Brain microvascular endothelial cell (primary cell): Measurements from ENCODE around the gene ISG20.

ENCODE experiments used
- DNase-seq: peaks from one replicate; pipeline ENCODE4 v3.0.0-alpha.2; 2020
- H3K27ac ChIP-seq: fragments of 250-450 bp; sonication (Bioruptor Pico); 2 replicates; pipeline ENCODE4 v1.5.1; 2020; ENCODE audit warnings: mild to moderate bottlenecking, moderate library complexity
- H3K27me3 ChIP-seq: fragments of 250-450 bp; sonication (Bioruptor Pico); replicated peaks from 2 replicates; pipeline ENCODE4 v1.5.1; 2020; ENCODE audit warnings: mild to moderate bottlenecking
- H3K36me3 ChIP-seq: fragments of 250-450 bp; sonication (Bioruptor Pico); replicated peaks from 2 replicates; pipeline ENCODE4 v1.5.1; 2020; ENCODE audit warnings: mild to moderate bottlenecking
- H3K4me3 ChIP-seq: 2 replicates; pipeline ENCODE4 v1.5.1; 2011; ENCODE audit warnings: low read depth, mild to moderate bottlenecking, control low read depth, low read length, moderate library complexity
- CTCF ChIP-seq: IDR thresholded peaks from 2 replicates; pipeline ENCODE4 v1.5.1; 2011; ENCODE audit warnings: low read depth, mild to moderate bottlenecking, moderate library complexity, low read length, control low read depth, inconsistent platforms; ENCODE audit errors: missing control alignments
- in situ Hi-C: cut with HindIII; loops from 2 replicates; pipeline ENCODE4 v1.10.0; 2017; ENCODE audit warnings: low sequenced_read_pairs, low pct_ligation_motif_present

The ISG20 gene

GRCh38 chr15:88658972-88659931 lies 20.4 kb downstream of the ISG20 start:
- no peak overlapping the region for H3K4me3 ChIP-seq
- in situ Hi-C loops = loop anchor here (25.0 kb wide), 1 partner anchor 153 kb away; the partner anchor contains the start of gene ACAN
- H3K27ac ChIP-seq = no peak overlapping the region
- TF ChIP-seq CTCF = no peak
- peak; percentile 60 for DNase-seq
- H3K36me3 ChIP-seq = no peaks in the 10 kb centered on the region
- no peaks in the 10 kb centered on the region for H3K27me3 ChIP-seq

GRCh38 chr15:88661041-88661700 lies 22.4 kb downstream of the ISG20 start:
- no peak for DNase-seq

DNA sequence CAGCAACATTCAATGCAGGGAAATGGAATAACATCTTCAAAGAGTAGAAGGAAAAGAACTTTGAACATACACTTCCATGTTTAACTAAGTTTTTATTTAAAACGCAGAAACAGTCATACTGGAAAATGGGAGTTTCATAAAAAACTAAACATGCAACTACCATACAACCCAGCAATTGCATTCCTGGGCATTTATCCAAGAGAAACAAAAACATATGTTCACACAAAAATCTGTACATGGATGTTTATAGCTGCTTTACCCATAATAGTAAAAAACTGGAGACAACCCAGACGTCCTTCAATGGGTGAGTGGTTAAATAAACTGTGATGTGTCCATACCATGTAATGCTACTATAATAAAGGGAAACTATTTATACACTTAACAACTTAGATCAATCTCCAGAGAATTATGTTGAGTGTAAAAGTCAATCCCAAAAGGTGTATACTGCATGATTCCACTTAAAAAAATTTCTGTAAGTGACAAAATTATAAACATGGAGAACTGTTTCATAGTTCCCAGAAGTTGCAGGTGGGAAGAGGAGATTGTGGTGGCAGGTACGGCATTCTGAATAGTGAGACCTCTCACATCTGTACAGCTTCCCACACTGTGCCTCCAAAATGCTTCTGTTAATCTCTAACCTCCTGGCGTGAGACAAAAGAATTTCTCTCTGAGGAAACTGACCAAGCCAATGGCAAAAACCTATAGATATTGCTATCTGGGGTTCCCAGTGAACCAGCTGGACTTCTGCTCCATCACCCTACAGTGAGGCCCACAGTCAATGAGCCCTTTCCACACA lies 23.1 kb downstream of the ISG20 start:
- in situ Hi-C loops = loop anchor here (25.0 kb wide), 1 partner anchor 150 kb away; the partner anchor contains the start of gene ACAN
- TF ChIP-seq CTCF = no peak
- DNase-seq = no peak
- Histone ChIP-seq H3K27ac (no peak overlapping the region), H3K36me3 (no peaks in the 10 kb centered on the region), H3K4me3 (no peak overlapping the region), H3K27me3 (no peaks in the 10 kb centered on the region)

More at GRCh38 chr15:88661041-88661700, 22.4 kb downstream of the ISG20 start:
- in situ Hi-C loops = loop anchor here (25.0 kb wide), 1 partner anchor 151 kb away; the partner anchor contains the start of gene ACAN
- no peak overlapping the region for H3K4me3 ChIP-seq
- no peaks in the 10 kb centered on the region for H3K36me3 ChIP-seq
- no peaks in the 10 kb centered on the region for H3K27me3 ChIP-seq
- no peak for TF ChIP-seq CTCF
- H3K27ac ChIP-seq = no peak overlapping the region

- in situ Hi-C loops = loop anchor here (25.0 kb wide), 1 partner anchor 149 kb away; the partner anchor contains the start of gene ACAN
- Histone ChIP-seq H3K27me3 (no peaks in the 10 kb centered on the region), H3K36me3 (no peaks in the 10 kb centered on the region), H3K27ac (no peak overlapping the region), H3K4me3 (no peak overlapping the region)
- DNase-seq = no peak
- no peak for TF ChIP-seq CTCF
These were observed 24.4 kb downstream of the ISG20 start for GRCh38 chr15:88663141-88663621.

GRCh38 chr15:88664151-88664778 lies 25.4 kb downstream of the ISG20 start:
- DNase-seq = no peak
- Histone ChIP-seq H3K4me3 (no peak overlapping the region), H3K27me3 (no peaks in the 10 kb centered on the region), H3K27ac (no peak overlapping the region), H3K36me3 (no peaks in the 10 kb centered on the region)
- TF ChIP-seq CTCF = peak; percentile 23
- in situ Hi-C loops = loop anchor here (25.0 kb wide), 1 partner anchor 148 kb away; the partner anchor contains the start of gene ACAN
